ENCODE data around the gene C15orf62.

C15orf62 gene, protein sequence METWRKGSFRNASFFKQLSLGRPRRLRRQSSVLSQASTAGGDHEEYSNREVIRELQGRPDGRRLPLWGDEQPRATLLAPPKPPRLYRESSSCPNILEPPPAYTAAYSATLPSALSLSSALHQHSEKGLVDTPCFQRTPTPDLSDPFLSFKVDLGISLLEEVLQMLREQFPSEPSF
- long read RNA-seq, donor 1, transcript C15orf62-201 (1 exons, 2,370 nt) = major isoform, 5 of 5 reads
- long read RNA-seq, donor 1, partial matches to known transcripts = 0 of 5 reads
- long read RNA-seq, donor 1, other reads (novel, unspliced or antisense) = 0 of 5 reads
- long read RNA-seq, donor 2, transcript C15orf62-201 (1 exons, 2,370 nt) = major isoform, 5 of 5 reads
- long read RNA-seq, donor 2, partial matches to known transcripts = 0 of 5 reads
- long read RNA-seq, donor 2, other reads (novel, unspliced or antisense) = 0 of 5 reads
- long read RNA-seq, donor 3, partial matches to known transcripts = 0 of 1 reads
- long read RNA-seq, donor 3, other reads (novel, unspliced or antisense) = 0 of 1 reads
- long read RNA-seq, donor 4, partial matches to known transcripts = 0 of 4 reads
- long read RNA-seq, donor 4, other reads (novel, unspliced or antisense) = 0 of 4 reads
- long read RNA-seq, donor 5, partial matches to known transcripts = 0 of 2 reads
- long read RNA-seq, donor 5, other reads (novel, unspliced or antisense) = 0 of 2 reads
- long read RNA-seq, donor 6, partial matches to known transcripts = 0 of 4 reads
- long read RNA-seq, donor 6, other reads (novel, unspliced or antisense) = 0 of 4 reads
- long read RNA-seq, donor 7 = 0 reads
- long read RNA-seq, donor 8, partial matches to known transcripts = 0 of 4 reads
- long read RNA-seq, donor 8, other reads (novel, unspliced or antisense) = 0 of 4 reads

DNA sequence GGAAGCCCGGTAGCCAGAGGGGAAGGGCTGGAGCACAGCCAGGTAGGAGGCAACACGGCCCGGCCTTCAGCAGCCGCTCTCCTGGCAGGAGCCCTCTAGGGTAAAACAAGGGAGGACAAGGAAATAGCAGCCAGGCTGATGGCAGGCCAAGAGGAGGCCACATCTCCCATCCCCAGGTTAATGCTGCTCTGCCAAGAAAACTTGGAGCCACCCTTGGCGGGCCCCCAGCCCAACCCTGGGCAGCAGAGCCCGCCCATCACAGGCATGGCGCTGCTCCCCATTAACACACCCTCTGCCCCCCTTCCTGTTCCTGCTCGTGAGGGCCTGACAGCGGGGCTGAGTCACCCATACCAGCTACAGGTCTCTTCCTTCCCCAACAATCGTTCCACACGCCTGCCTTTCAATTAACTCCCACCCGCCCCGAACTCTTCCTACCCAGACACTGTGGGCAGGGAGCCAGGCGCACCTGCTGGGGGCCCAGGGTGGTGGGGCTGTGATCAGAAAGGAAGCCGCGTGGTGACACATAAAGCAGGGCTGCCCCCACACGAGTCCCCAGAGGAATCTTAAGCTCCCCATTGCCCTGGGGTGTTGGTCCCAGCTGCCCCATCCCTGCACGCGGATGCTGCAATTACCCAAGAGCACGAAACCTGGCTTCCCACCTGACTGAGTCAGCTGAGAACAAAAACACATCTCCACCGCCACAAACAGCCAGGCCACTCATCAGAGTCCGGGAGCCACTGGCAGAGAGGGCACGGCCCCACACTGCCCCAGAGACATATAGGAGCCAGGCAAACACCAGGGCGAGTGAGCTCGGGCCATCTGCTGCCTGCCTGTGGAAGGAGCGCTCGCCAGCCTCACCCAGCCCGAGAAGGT is at the start of gene C15orf62:
TSS of gene C15orf62 (plus strand) at position 707 of the 873 bp plus-strand sequence. CDS start 516 bp downstream, outside the sequence.
- peak; percentile 68 for DNase-seq

DNA sequence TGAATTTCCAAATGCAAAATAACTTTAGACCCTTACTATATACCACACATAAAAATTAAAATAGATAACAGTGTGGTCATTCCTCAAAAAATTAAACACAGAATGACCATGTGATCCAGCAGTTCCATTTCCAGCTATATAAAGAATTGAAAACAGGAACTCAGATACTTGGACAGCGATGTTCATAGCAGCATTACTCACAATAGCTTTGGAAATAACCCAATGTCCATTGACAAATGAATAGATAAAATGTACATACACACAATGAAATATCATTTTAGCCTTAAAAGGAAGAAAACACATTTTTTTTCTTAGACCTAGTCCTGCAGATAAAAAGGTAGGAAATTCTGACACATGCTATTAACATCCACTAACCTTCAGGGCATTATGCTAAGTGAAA is 48.1 kb upstream of the C15orf62 start:
- no peak for DNase-seq

DNA sequence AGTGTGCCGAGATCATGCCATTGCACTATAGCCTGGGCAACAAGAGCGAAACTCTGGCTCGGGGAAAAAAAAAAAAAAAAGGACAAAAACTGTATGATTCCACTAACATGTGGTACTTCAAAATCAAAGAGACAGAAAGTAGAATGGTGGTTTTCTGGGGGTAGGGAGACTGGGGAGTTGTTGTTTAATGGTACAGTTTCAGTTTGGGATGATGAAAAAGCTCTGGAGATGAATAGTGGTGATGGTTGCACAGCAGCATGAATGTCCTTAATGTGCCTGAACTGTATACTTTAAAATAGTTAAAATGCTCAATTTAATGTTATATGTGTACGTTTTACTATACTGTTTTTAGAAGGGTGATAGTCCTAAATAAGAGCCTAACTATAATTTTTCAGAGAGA is 47.4 kb upstream of the C15orf62 start:
- DNase-seq = no peak

DNA sequence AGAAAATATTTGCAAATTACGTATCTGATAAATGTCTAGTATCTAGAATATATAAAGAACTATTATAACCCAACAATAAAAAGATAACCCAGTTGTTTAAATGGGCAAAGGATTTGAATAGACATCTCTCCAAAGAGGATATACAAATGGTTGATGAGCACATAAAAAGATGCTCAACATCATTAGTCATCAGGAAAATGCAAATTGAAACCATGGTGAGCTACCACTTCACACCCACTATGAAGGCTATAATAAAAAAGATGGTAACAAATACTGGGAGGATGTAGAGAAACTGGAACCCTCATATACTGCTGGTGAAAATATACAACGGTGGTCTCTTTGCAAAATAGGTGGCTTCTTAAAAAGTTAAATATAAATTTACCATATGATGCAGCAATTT is 46.8 kb upstream of the C15orf62 start:
- no peak for DNase-seq

DNA sequence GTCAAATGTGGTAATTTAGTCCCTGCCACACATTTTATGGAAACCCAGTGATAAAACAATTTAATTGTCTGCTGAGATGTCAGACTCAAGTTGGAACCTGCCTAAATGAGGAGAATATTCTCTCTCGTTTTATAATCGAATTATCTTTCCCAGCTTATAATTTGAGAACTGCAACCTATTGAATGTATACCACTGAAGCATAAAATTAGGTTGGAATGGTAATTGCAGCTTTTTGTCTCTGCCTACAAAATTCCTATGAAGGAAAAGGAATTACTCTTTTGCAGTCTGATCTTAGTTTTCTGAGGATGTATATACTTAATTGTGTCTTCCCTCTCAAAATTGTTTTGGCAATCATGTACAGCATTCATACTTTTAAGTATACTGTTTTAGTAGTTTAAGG is 45.9 kb upstream of the C15orf62 start:
- DNase-seq = no peak

DNA sequence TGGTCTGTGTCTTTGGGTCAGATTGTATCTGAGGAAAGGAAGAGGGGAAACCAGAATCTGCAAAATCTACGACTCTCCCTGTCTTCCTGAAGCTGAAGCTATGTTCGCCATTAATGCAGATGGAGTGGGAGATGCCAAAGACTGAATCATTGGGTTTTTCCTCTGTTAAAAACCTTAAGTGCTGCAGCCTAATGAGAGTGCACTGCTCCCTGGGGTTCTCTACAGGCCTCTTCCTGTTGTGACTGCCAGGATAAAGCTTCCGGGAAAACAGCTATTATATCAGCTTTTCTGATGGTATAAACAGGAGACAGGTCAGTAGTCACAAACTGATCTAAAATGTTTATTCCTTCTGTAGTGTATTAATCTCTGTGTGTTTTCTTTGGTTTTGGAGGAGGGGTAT is 38.7 kb upstream of the C15orf62 start:
- no peak for DNase-seq

DNA sequence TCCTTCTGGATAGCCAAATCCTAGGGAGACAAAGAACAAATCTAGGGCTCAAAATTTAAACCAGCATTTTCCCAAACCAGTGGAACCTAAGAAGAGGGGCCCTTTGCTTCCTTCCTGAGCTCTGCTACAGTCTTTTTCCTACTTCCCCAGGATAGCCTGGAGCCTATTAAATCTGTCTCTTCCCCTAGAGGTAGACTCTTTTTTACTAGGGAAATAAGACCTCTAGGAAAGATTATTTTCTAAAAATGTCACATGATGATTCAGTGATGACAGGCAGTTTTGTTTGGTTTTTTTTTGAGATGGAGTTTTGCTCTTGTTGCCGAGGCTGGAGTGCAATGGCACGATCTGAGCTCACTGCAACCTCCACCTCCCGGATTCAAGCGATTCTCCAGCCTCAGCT is 33.2 kb upstream of the C15orf62 start:
- DNase-seq = no peak

DNA sequence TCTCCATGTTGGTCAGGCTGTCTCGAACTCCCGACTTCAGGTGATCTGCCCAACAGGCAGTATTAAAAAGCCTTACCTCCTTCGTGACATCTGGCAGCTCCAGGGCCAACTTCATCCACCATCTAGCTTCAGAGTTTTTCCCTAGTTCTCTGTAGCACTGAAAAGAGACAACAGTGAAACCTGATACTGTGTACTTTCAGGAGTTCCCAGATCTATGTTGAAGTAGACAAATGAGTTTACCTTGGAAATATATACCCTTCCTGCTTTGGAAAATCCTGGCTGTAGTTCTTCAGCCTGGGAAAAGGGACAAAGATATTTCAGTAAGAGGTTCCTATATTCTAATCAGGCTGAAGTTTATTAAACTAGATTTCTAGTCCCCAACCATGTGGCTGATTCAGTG is 32.7 kb upstream of the C15orf62 start:
- no peak for DNase-seq

DNA sequence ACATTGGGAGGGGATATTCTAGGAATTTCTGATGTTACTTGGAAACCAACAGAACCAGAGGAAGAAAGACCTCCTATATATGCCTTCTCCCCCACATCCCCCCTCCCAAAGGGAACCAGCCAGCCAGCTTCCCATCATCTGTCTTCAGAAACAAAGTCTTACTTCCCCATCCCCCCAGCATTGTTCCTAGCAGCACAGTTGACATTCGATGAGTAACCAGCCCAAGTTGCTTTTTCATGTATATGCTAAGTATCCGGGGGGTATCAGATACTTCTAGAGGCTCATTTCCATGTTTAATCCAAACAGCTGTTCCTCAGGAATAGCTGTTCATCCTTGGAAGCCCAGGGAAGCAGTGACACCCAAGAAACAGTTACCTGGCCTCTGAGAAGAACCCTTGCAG is 30.7 kb upstream of the C15orf62 start:
- DNase-seq = no peak

DNA sequence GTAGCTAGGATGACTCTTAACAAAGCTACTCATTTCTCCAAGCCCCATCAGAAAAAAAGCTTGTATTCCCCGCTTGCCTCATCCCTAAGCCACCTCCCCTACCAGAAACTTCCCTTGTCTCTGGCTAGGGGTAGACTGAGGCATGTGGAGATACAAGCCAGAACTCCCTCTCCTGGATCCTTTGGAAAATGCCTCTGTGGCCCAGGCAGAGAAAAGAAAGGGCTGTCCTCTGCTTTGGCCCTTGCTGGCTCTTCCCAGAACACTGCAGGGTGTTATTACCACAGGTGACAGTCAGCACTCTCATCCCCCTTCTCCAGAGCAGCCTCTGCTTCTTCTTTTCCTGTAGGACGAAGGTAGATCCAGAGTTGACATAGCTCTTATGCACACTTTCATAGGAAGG is 29.9 kb upstream of the C15orf62 start:
- DNase-seq = no peak

DNA sequence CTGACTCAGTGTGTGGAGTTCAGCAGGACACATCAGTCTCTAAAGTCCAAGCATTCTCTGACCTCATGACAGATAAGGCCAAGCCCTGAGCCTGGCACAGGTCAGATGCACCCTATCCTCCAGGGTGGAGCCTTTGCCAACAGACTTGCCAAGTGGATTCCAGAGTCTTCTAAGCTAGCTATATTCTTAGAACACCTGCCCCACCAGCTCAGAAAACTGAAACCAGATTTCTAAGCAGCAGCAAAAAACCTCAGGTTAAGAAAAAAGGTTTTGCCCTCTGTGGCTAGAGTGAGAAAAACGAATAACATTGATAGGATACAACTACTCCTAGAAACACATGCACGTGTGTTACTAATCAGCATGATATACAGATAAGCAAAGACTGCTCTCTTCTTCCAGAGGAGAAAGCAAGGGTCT is 26.3 kb upstream of the C15orf62 start:
- no peak for DNase-seq

DNA sequence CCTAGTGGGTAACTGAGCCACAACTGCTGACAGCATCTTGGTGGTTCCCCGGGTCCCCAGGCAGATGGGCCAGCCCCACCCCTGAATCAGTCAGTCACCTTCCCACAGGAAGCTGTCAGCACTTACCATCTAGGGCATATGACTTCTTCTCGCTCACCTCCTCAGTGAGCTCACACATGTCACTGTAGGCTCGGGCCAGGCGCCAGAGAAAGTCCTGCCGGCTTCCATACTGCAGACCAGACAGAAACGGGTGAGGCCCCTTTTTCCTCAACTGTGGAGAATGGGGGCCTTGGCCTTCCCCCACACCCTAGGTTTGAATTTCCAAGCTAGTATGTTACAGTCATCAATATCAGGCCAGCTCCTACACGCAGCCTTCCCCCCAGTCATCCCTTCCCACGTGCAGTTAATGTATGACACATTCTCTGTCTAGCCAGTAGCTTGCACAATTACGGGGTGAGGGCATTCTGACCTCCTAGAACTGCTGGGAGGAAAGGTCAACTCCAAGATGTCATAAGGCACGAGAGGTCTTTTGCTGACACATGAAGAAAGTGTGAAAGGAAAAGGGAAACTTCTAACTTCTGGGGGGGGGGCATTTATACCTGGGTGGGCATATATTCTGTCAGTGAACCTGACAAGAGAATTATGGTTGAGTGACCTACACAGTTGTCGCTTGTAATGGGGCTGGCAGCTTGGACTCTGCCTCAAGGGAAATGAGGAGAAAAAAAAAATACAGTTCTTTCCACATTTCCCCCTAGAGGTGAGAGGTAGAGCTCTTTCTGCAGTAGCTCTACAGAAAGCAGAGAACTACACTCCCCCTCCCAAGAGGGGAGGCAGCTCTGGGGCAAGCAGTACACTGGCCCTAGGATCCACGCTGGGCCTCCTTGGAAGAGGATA is 25.6 kb upstream of the C15orf62 start:
- DNase-seq = no peak

DNA sequence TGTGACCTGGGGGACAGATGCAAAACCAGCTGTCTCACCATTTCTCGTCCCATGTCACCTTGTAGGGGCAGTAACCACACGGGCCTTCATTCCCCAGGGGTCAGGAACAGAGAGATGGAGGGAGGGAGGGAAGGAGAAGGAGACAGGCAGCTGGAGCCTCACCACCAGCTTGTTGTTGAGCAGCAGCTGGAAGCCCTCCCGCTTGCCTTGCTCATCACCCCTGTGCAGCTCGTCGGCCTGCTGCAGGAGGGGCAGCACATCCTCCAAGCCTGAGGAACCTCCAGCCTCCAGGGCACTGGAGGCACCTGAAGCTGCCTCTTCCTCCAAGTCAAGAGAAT is 25.0 kb upstream of the C15orf62 start:
- DNase-seq = no peak

DNA sequence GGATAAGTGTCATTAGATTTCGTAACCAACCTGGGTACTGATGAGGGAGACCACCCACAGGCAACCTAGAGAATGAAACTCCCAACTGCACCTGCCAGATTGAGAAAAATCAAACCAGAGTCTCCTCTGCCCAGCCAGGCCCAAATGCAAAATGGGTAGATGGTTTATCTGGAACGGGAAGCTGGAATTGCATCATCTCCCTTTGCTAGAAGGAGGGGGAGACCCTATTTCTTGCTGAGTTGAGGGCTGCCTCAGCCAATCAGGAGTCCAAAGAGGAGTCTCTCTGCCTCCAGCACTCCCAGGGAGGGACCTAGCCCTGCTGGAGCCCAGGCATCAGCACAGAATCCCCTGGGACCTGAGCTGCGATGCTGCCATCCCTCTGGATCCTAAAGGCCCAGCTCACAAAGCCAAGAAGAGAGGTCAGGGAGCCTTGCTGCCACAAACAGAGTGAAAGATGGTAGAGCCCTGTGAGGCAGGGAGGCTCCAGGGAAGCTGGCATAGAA is 22.8 kb upstream of the C15orf62 start:
- DNase-seq = no peak

DNA sequence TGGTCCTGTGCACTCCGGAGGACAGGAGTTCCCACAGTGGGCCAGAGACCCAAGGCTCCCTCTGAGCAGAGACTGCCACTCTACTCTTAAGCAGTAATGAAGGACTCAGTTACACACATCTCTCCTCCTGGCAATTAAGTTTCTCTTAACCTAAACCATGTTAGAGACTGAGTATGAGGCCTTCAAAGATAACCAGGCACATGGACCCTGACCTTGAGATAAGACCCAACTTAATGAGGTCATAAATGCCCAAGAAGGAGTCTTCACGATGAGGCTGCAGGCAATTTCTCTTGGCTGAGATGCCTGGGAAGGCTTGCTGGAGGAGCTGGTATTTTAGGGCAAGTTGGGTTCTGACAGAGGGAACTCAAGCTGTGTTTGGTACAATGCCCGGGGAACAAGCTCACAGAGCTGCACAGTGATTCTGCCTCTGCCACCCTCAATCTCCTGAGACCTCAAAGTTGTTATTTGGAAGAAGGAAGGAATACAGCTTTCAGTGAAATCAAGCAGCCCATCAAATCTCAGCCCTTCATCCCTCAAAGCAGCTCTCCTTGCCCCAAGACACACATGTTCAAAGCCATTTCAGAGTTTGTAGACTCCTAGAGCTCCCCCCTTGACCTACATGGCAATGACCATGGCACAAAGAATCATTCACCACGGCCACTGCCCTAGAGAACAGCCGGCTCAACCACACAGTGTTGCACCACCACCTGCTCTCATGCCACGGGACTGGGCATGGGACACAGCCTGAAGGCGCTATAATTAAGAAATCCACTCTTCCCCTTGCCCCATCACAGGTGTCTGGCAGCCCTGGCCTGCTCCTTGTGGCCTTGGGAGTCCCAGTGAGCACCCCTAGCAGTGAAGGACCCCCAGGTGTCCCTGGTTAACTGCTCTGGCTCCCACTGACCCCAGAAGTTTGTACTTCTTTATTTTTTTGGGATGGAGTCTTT is 21.8 kb upstream of the C15orf62 start:
- no peak for DNase-seq

DNA sequence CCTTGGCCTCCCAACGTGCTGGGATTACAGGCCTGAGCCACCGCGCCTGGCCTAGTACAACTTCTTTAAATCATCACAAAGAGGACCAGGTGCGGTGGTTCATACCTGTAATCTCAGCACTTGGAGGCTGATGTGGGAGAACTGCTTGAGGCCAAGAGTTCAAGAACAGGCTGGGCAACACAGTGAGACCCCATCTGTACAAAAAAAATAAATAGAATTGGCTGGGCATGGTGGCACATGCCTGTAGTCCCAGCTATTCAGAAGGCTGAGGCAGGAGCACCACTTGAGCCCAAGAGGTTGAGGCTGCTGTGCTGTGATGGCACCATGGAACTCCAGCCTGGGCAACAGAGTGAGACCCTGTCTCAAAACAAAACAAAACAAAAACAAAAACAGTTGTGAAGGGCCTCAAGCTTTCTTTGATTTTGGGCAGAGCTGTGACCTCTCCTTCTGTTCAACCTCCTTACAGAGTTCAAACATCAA is 20.6 kb upstream of the C15orf62 start:
- no peak for DNase-seq

DNA sequence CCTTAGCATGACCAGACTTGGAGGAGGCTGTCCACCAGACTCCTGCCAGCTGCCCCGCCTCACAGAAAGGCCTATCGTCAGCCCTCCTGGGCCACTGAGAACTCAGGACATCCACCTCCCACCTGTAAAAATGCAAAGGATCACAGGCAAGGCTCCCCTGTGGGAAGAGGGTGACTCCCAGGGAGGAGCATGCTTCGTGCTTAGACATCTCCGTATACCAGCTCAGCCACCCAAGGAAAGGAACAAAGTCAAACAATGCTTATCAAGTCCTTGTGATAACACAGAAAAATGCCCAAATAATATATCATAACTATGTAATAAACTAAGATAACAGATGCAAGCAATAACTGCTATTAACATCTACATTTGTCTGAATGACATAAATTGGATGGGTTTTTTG is 18.9 kb upstream of the C15orf62 start:
- no peak for DNase-seq

DNA sequence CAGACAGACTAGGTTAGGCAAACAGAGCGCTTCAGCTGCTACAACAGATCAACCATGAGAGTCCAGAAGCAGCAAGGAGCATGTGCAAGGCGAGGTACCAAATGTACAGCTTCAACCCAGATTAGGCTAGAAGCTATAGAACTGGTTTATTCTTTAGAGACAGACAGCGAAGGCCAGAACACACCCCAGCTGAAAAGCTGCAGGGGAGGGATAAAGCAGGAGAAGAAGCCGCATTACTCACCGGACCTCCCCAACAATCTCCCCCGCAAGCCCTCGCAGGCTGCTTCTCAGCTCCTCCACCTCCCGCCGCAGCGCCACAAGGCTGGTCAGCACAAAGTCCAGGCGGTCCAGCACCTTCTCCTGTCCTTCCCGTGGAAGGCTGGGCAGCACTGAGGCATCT is 18.0 kb upstream of the C15orf62 start:
- DNase-seq = no peak

DNA sequence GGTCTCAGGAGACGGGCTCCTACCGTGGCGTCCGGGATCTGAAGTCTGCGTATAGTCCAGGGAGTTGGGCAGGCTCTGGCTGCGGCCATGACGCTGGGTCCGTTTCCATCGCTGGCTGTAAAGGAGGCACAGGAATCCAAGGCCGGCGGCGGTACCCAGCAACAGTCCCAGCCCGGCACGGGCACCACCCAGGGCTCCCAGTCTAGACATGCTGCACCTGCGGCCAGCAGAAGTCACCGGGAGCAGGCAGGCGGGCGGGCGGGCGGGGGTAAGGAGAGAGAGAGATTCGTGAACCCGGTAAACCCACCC is 15.3 kb upstream of the C15orf62 start:
- DNase-seq = no peak

Data from right kidney (tissue), 9 donors.